SK-N-MC (cell line): ENCODE measurements around the gene ERCC2.

Experiments
- EZH2 ChIP-seq: fragments of 200-600 bp; sonication (generic); IDR thresholded peaks from one replicate; pipeline ENCODE4 v1.6.1; 2017; ENCODE audit warnings: antibody characterized with exemption
- FOXP2 ChIP-seq: optimal IDR thresholded peaks from 2 replicates; pipeline ENCODE3; 2011; ENCODE audit warnings: mild to moderate bottlenecking, moderate library complexity; ENCODE audit not compliant: insufficient read depth; ENCODE audit errors: extremely low read length, control extremely low read depth
- POLR2AphosphoS5 ChIP-seq: IDR thresholded peaks from 2 replicates; pipeline ENCODE4 v1.6.1; 2012; ENCODE audit warnings: mild to moderate bottlenecking, low read depth, low read length, borderline replicate concordance

DNA sequence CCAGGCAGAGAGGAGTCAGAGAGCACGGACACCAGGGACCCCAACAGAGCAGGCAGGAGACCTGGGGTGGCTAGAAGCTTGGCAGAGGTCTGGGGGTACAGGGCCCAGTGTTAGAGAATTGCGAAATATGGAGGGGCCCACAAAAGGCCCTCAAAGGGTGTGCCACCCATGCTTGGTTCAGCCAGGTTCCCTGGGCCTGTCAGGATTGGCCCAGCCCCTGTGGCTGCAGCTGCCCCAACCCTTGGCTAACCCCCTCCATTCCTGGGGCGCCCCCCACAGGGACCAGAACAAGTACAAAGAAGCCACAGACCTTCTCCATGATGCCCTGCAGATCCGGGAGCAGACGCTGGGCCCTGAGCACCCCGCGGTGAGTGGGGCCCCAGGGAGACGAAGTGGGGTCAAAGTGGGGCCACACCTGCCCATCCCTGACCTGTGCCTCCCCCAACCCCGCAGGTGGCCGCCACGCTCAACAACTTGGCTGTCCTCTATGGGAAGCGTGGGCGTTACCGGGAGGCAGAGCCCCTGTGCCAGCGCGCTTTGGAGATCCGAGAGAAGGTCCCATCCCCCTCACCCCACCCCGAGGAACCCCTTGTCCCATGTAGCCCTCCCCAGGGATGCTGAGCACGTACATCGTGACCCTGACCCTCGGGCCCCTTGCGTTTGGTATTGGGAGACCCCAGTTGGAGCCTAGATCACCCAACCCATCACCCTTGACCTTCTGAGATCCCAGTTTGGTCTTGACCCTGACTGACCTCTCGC, 21.8 kb downstream of the ERCC2 start:
- TF ChIP-seq POLR2AphosphoS5 (no peak), EZH2 (no peak), FOXP2 (no peak)
